HFF-Myc (cell line): ENCODE results near the gene PTPRE.

Experiments used
- DNase-seq: peaks from one replicate; pipeline ENCODE4 v3.0.0-alpha.2; 2011; ENCODE audit warnings: low read depth; ENCODE audit errors: extremely low read depth
- H3K4me3 ChIP-seq: replicated peaks from 2 replicates; pipeline ENCODE4 v1.5.1; 2011; ENCODE audit warnings: low read depth, mild to moderate bottlenecking, control low read depth, low read length
- CTCF ChIP-seq: IDR thresholded peaks from 2 replicates; pipeline ENCODE4 v1.5.1; 2012; ENCODE audit warnings: mild to moderate bottlenecking, low read depth, low read length, control low read depth; ENCODE audit errors: missing control alignments

PTPRE gene

GRCh38 chr10:128080231-128080630 lies 173.3 kb downstream of the PTPRE start:
- H3K4me3 ChIP-seq, result no peak overlapping the region
- no peak for TF ChIP-seq CTCF
- DNase-seq, result no peak

- TF ChIP-seq CTCF, result no peak
- no peak overlapping the region for H3K4me3 ChIP-seq
- DNase-seq, result no peak
These were observed 173.7 kb downstream of the PTPRE start for GRCh38 chr10:128080641-128081040.

GRCh38 chr10:128081222-128081621 lies 174.3 kb downstream of the PTPRE start:
- no peak for DNase-seq
- no peak for TF ChIP-seq CTCF
- no peak overlapping the region for H3K4me3 ChIP-seq

GRCh38 chr10:128081720-128082119 lies 174.8 kb downstream of the PTPRE start:
- no peak for TF ChIP-seq CTCF
- no peak for DNase-seq
- H3K4me3 ChIP-seq, result no peak overlapping the region

- TF ChIP-seq CTCF, result no peak
- H3K4me3 ChIP-seq, result no peak overlapping the region
- no peak for DNase-seq
These were observed 176.4 kb downstream of the PTPRE start for GRCh38 chr10:128083191-128083895.

GRCh38 chr10:128084364-128084763 lies 177.5 kb downstream of the PTPRE start:
- no peak for DNase-seq
- no peak overlapping the region for H3K4me3 ChIP-seq
- TF ChIP-seq CTCF, result no peak

- TF ChIP-seq CTCF, result no peak
These were observed 178.1 kb downstream of the PTPRE start for GRCh38 chr10:128084991-128085390.

More at GRCh38 chr10:128084991-128085390, 178.1 kb downstream of the PTPRE start:
- no peak for DNase-seq
- no peak overlapping the region for H3K4me3 ChIP-seq
